GM19468 (cell line): Measurements from ENCODE around the gene ANKS6.

Source experiments
- ATAC-seq: cut with Tn5 transposase; IDR thresholded peaks from one replicate; pipeline ENCODE4 v1.9.1; 2021; ENCODE audit warnings: mild to moderate bottlenecking, moderate library complexity, moderate number of reproducible peaks; ENCODE audit not compliant: unreplicated experiment; ENCODE audit errors: extremely low read depth

Gene ANKS6

GRCh38 chr9:98775831-98776441 is 20.4 kb downstream of the ANKS6 start:
- ATAC-seq: no peak

- ATAC-seq: no peak
Observed at GRCh38 chr9:98774746-98775145, 21.6 kb downstream of the ANKS6 start.

GRCh38 chr9:98773721-98774120 is 22.6 kb downstream of the ANKS6 start:
- ATAC-seq: no peak

- ATAC-seq: no peak
Observed at GRCh38 chr9:98772364-98773155, 23.8 kb downstream of the ANKS6 start.

- ATAC-seq: no peak
Observed at GRCh38 chr9:98771209-98771874, 25.0 kb downstream of the ANKS6 start.

- no peak for ATAC-seq
Observed at GRCh38 chr9:98770717-98771116, 25.6 kb downstream of the ANKS6 start.

GRCh38 chr9:98768344-98768743 is 28.0 kb downstream of the ANKS6 start:
- no peak for ATAC-seq

GRCh38 chr9:98767915-98768314 is 28.4 kb downstream of the ANKS6 start:
- no peak for ATAC-seq

GRCh38 chr9:98767196-98767595 is 29.2 kb downstream of the ANKS6 start:
- no peak for ATAC-seq

GRCh38 chr9:98766586-98766985 is 29.8 kb downstream of the ANKS6 start:
- no peak for ATAC-seq

GRCh38 chr9:98765256-98765655 is 31.1 kb downstream of the ANKS6 start:
- ATAC-seq: no peak

- no peak for ATAC-seq
Observed at GRCh38 chr9:98763986-98764745, 32.2 kb downstream of the ANKS6 start.

GRCh38 chr9:98760231-98760630 is 36.1 kb downstream of the ANKS6 start:
- no peak for ATAC-seq

GRCh38 chr9:98755006-98755618 is 41.2 kb downstream of the ANKS6 start:
- no peak for ATAC-seq

- ATAC-seq: no peak
Observed at GRCh38 chr9:98751210-98751609, 45.1 kb downstream of the ANKS6 start.

GRCh38 chr9:98750364-98751060 is 45.8 kb downstream of the ANKS6 start:
- ATAC-seq: no peak

- no peak for ATAC-seq
Observed at GRCh38 chr9:98747476-98747875, 48.9 kb downstream of the ANKS6 start.

- no peak for ATAC-seq
Observed at GRCh38 chr9:98745470-98745869, 50.9 kb downstream of the ANKS6 start.

- ATAC-seq: no peak
Observed at GRCh38 chr9:98743818-98744611, 52.3 kb downstream of the ANKS6 start.
